SKM-1 (cell line): ENCODE data around the gene ATP10B.
A peak's percentile ranks its signal among the peaks of the same experiment; 100 is the strongest.

Experiments
- DNase-seq: peaks from one replicate; lab custom pipeline; 2025; ENCODE audit not compliant: unreplicated experiment; lab: John Stamatoyannopoulos, UW

ATP10B gene

DNA sequence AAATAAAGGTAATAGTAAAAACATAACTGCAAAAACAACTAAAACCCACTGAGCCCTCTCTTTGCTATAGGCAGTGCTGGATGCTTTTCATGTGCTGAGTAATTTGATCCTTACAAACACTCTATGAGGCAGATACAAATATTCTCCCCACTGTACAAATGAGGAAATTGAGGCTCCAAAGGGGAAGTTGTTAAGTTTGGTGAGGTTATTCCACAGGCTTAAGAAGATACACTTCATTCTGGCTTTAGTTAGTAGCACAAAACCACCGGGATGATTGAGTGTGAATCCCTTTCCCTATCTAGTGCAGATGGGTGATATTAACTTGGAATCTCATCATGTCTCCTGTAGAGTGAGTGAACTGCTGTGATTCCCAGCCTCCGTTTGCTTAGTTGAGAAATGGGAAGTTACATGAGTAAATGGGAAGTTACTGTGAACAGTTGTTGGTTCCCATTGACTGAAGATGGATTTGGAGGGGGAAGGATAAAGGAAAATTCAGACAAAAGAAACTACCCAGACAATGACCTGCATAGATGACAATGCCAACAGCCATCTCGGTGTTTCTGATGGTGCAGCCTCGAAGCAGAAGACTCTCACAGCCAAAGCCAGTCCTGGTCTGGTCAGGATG is 208.3 kb downstream of the ATP10B start:
- peak; percentile 54 for DNase-seq

GRCh38 chr5:160641405-160641804 is 210.6 kb downstream of the ATP10B start:
- no peak for DNase-seq

DNA sequence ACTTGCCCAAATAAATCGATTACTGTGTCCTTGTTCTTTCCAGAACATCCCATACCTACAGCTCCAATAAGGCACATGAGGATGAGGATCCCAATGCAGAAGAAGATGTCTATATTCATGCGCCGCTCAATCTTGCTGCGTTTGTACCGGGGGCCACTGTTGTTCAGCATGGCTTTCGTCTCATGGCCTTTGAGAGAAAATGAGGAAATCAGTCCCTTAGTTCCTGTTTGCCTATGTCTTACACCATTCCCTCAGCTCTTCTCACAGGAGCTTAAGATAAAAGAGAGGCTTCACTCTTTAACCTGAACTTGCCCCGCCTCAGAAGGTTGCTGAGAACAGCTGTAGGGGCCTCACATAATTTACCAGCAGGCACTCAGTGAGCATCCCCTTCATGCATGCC is 211.6 kb downstream of the ATP10B start:
- peak; percentile 60 for DNase-seq

- no peak for DNase-seq
Observed at GRCh38 chr5:160638161-160638742, 213.8 kb downstream of the ATP10B start.

DNA sequence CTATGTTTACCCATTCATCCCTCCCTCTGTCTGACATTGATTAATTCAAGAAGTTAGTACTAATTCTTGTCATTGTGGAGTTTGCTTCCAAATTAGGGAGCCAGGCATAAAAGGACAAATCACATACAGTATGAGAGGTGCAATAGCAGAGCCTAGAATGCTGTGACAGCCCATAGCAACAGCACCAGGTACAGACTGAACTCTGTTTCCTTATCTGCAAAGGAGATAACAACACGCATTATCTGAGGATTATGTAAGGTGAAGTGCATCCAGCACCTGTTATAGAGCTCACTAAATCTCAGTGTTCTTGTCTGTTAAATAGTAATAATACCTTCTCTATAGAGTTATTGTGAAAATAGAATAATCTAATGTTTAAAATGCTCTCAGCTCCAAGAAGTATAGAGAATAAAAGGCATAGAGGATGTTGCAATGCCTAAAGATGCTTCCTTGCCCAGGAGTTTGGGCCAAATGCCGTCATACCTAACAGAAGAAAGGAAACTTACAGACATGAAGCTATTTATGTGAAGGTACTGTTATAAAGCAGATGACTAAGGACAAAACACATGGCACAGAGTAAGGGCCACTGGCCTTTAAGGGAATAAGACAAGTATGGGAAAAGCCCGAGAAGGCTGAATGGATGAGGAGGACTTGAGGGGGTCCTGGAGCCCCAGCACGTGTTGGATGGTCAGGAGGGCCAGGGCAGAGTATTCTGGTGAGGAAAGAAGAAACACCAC is 214.5 kb downstream of the ATP10B start:
- no peak for DNase-seq

DNA sequence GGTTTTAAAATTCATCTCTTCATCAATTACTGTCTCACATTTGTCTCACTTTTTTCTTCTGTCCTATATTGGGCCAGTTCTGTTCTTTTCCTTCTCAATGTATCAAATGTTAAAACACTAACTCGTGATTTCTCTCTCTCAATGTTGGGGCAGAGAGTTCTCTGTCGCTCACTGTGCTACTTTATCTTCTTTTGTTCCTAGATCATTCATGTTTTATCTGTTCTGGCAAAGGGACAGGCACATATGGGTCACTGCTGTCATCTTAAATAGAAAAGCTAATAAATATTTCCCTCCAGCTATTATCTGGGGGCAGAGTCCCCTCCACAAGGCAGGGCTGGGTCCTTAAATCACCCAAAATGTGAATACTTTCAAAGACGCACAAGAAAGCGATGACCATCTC is 216.3 kb downstream of the ATP10B start:
- DNase-seq = no peak

GRCh38 chr5:160635046-160635445 is 217.0 kb downstream of the ATP10B start:
- DNase-seq = no peak

DNA sequence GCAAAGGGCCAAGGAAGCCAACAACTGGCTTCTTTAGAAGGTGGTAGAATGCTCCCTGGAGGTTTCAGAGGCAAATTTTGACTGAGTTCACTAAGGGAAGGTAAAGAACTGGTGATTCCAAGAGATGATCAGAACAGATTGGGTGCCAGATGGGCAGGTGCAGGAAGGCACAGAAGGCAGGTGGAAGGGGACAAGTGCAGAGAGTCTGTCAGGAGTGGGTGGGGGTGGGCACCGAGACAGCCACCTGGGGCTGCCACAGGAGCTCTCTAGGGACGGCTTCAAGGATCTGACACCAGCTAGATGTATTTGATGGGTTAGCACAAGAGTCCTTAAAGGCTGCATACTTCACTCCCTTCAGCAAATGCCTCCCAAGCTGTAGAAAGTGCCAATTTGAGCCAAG is 223.0 kb downstream of the ATP10B start:
- DNase-seq = no peak

- DNase-seq = no peak
Observed at GRCh38 chr5:160628619-160628968, 223.4 kb downstream of the ATP10B start.

DNA sequence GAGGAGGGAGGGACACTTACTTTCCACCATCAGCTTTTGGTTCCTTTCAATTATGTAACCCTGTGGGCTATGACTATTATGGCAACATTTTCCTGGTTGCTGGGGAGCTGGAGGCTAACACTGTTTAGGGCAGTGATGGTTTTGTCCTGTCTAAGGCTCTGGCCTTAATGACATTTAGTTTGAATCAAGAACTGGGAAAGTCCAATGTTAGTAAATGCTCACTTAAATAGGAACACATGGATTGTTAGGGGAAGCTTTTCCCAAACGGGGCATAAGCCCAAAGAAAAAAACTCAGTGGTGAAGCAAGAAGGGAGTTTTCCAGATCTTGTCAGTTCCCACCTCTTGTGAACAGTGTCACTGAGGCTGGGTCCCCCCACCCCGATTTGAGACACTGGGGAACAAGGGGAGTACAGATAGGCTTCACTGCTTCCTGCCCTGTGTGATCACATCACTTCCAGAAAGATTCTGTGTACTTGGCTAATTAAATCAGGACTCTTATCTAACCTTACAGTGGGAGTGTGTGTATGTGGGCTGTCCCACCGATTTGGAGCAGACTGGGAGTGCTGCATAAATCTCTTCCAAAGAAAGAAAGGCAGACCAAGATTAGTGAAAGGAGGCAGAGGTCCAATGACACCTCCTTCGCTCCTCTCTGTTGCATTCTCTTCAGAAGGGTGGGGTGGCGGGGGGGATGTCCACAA is 223.9 kb downstream of the ATP10B start:
- DNase-seq = no peak

DNA sequence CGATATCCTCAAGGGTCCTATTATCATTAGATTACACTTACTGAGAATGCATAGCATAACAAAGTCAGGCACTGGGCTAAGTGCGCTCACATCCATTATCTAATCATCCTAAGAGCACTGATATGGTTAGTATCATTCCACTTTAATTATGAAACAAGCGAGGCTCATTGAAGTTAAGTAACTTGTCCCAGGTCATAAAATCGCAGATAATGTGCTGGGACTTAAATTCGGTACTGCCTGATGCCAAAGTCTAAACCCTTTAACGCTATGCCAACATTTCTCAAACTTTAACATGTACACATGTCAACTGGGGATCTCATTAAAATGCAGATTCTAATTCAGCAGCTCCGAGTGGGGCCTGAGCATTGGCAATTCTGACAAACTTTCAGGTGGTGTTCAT is 225.7 kb downstream of the ATP10B start:
- no peak for DNase-seq

DNA sequence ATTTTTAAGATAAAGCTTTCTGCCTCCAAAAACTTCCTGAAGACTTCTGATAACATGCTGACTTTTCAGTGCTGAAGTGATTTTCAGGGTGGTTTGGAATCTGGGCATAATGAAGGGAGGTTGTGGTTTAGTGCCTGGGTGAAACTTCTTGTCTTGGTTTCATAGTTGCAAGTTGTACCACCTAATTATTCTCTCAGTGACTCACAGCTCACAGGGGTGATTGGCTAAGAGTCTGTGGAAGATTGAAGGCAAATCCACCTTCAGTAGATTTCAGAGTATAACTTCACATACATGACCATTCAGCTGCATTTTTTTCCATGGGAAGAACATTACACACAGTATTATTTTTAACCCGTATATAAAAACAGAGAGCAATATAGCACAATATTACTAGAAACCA is 230.5 kb downstream of the ATP10B start:
- DNase-seq = no peak

- no peak for DNase-seq
Observed at GRCh38 chr5:160620401-160620800, 231.6 kb downstream of the ATP10B start.

- DNase-seq = no peak
Observed at GRCh38 chr5:160619381-160619780, 232.6 kb downstream of the ATP10B start.

DNA sequence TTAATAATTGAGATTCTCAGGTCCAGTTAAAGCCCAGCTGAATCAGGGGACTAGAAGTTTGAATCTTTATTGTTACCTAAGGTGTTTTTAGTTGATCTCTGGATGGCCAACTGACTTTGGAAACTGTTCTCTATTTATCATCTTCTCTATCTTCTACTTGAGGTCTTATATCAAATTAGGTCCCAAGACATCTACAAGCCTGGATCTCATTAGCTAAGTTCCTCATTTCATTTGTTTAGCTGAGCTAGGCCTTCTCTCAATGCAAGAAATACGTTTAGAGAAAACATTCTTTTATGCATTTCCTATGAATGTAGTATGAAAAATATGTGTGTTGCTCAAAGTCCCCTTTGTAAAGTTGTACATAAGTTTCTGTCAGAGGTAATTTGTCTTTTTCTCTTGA is 233.7 kb downstream of the ATP10B start:
- DNase-seq = no peak

DNA sequence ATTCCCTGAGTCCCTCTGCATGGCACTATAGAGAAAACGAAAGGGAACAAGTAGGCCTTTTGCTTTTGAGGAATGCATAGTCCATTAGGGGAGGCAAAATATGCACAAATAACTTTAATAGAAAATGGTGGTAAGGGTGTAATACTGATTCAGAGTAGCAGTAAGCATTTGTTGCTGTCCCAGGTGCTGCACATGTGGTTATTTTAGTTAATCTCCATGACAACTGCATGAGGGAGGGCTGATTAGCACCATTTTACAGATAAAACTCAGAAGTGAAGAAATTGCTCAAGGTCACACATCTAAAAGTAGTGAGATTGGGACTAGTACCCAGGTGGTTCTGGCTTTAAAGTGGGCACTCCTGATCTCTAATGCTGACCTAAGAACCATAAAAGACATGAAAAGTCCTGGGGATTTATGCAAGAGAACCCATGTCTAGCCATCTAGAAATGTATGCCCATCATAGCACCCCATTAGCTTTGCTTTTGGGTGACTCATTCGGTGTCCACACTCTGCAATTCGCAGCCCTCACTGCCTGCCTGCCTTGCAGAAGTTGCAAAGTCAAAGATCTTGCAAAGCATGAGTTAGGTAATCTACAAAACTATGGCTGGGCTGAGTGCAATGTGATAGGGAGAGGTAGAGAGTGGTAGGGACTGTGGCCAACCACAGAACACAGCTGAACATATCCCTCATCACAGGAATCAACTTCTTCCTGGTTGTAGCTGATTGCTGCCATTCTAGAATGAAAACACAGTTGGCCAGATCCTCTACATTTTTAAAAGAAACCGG is 235.1 kb downstream of the ATP10B start:
- DNase-seq = peak; percentile 19

DNA sequence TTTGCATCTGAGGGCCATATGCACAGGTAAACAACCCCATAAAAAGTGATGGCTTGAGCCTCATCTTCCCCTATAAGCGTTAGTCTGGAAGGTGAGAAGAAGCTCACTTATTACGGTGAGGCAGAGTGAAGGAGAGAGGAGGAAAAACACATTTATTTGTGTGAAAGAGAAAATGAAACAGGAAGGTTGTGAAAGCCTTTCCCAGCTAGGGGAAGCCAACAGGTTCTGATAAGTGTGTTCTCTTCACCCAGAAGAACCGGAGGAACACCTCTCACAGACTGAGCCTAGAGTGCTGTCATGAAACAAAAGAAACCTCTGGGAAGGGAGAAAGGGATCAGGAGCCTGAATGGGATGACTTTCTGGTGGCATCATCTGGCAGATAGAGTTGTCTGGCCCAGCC is 237.9 kb downstream of the ATP10B start:
- DNase-seq = no peak

DNA sequence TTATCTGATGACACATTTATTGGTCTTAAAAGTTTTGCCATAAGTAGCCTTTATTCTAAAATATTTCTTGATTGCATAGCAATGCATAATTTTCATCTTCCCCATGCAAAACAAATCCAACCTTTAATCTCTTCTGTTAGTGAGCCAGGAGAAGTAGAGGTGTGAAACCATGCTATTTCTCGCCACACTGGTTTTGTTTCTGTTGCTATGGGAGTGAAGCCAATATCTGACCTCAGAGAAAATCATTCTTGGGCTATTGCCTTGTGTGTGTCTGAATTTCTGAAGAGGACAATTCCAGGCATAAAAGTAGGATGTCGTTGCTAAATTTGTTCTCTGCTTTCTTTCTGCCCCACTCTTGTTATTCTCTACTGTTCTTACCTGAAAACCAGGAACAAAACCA is 246.7 kb downstream of the ATP10B start:
- no peak for DNase-seq

DNA sequence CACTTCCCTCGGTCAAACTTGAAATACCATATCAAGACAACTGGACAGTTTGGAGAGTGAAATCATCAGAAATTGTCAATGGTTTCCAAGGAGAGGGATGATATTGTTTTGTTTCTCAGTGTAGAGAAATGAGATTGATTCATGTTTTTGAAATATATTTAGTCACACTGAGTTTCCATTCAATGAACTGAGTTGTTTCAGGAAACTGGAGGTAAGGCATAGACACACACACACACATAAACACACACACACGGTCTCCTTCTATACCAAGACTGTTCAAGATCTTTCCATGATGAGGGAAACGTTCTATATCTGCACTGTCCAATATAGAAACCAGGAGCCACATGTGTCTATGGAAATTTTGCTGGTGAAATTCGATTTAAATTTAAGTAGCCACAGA is 247.5 kb downstream of the ATP10B start:
- DNase-seq = no peak

GRCh38 chr5:160602744-160603143 is 249.3 kb downstream of the ATP10B start:
- DNase-seq = no peak

DNA sequence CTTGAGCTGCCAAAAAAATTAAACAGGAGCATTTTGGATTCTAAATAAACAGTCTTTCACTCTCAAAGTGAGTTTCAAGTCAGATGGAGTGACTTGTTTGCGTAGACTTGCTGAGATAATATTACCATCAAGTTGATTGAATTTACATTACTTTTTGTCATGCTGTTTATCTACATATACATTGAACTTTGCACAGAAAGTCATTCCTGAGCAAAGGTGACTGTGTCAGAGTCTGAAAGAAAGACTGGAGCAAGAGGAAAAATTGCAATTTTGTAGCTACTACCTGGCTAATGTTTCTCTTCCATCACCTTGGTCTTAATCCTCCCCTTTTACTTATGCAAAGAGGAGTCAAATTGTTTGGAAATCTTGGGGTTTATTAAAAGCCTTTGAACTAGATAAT is 251.0 kb downstream of the ATP10B start:
- no peak for DNase-seq
